Anterior cingulate cortex (tissue), 58 donors: ENCODE measurements around the gene CCDC110.
"Not testable (repeated sequence)": the region's sequence is repeated elsewhere in the genome, so short reads cannot be mapped to it uniquely, and the experiment has no call there.

ENCODE experiments used
- DNase-seq, 58 donors: peaks; one replicate each; lab custom pipeline; 2025; lab: John Stamatoyannopoulos, UW

CCDC110 gene

GRCh38 chr4:185471235-185472102, at the start of gene CCDC110:
Gene CCDC110 (minus strand): TSS chr4:185471733. CDS start chr4:185471683, 50 bp downstream.
- DNase-seq, result peak in 57 of 58 donors; percentile 39 to 98 (median 90)

GRCh38 chr4:185520119-185520518, 48.6 kb upstream of the CCDC110 start:
- no peak for DNase-seq

GRCh38 chr4:185518494-185518893, 47.0 kb upstream of the CCDC110 start:
- DNase-seq, result no peak

- DNase-seq, result no peak
Observed at GRCh38 chr4:185518069-185518468, 46.5 kb upstream of the CCDC110 start.

- no peak for DNase-seq
Observed at GRCh38 chr4:185515248-185515647, 43.7 kb upstream of the CCDC110 start.

- no peak for DNase-seq
Observed at GRCh38 chr4:185514182-185514697, 42.7 kb upstream of the CCDC110 start.

- DNase-seq, result no peak
Observed at GRCh38 chr4:185513489-185514181, 42.1 kb upstream of the CCDC110 start.

- no peak for DNase-seq
Observed at GRCh38 chr4:185512516-185512915, 41.0 kb upstream of the CCDC110 start.

- not testable (repeated sequence) for DNase-seq
Observed at GRCh38 chr4:185511243-185511642, 39.7 kb upstream of the CCDC110 start.

GRCh38 chr4:185510806-185511205, 39.3 kb upstream of the CCDC110 start:
- no peak for DNase-seq

- no peak for DNase-seq
Observed at GRCh38 chr4:185508181-185508580, 36.6 kb upstream of the CCDC110 start.

GRCh38 chr4:185506422-185506821, 34.9 kb upstream of the CCDC110 start:
- DNase-seq, result no peak

- no peak for DNase-seq
Observed at GRCh38 chr4:185504098-185505047, 32.8 kb upstream of the CCDC110 start.

- no peak for DNase-seq
Observed at GRCh38 chr4:185502386-185502785, 30.9 kb upstream of the CCDC110 start.

GRCh38 chr4:185500576-185500975, 29.0 kb upstream of the CCDC110 start:
- no peak for DNase-seq

- DNase-seq, result no peak
Observed at GRCh38 chr4:185500035-185500434, 28.5 kb upstream of the CCDC110 start.

GRCh38 chr4:185488650-185489049, 17.1 kb upstream of the CCDC110 start:
- no peak for DNase-seq

GRCh38 chr4:185481401-185481800, 9.9 kb upstream of the CCDC110 start:
- DNase-seq, result no peak

- DNase-seq, result no peak
Observed at GRCh38 chr4:185480016-185480732, 8.6 kb upstream of the CCDC110 start.

GRCh38 chr4:185479507-185479971, 8.0 kb upstream of the CCDC110 start:
- no peak for DNase-seq
